ENCODE data around the gene NFATC2. TPM values are rescaled to one million over a fixed set of nuclear protein-coding genes. Genes with fewer than 3 reads are reported as not detected.

The NFATC2 gene
- total RNA-seq, 1 experiment from 2014 or later: 0.07 TPM

- ChIA-PET CTCF (interaction anchor here (0.7 kb wide), 1 partner anchor 178 kb away, joined by 4 read pairs; no protein-coding TSS in a partner anchor), POLR2A (no interaction called here)
- no TSS peak for BruUV-seq (replicated peaks)
- intact Hi-C loops (cut with micrococcal nuclease): no loop called here
- Mint-ChIP-seq H3K4me3 (ENCODE audit: unreplicated experiment) (no peak overlapping the region), H3K27me3 (ENCODE audit: insufficient read depth, unreplicated experiment) (peaks cover 24% of the 10 kb centered on the region), H3K4me1 (ENCODE audit: insufficient read depth, unreplicated experiment) (no peaks in the 10 kb centered on the region), H3K27ac (ENCODE audit: low read depth, unreplicated experiment) (no peak overlapping the region), H3K36me3 (ENCODE audit: insufficient read depth, unreplicated experiment) (no peaks in the 10 kb centered on the region), H3K9me3 (ENCODE audit: unreplicated experiment) (no peaks in the 10 kb centered on the region)
- no peak for TF ChIP-seq CTCF (IDR thresholded peaks at IDR 0.05; ENCODE audit: unreplicated experiment)
- DNase-seq (ENCODE audit: unreplicated experiment): no peak
These were observed 29.9 kb downstream of the NFATC2 start for GRCh38 chr20:51512645-51513044.

- H3K27me3 Mint-ChIP-seq (ENCODE audit: insufficient read depth, unreplicated experiment): peaks cover 24% of the 10 kb centered on the region
- no peaks in the 10 kb centered on the region for H3K4me1 Mint-ChIP-seq (ENCODE audit: insufficient read depth, unreplicated experiment)
- BruUV-seq (replicated peaks): no TSS peak
- ChIA-PET CTCF (interaction anchor here (0.7 kb wide), 1 partner anchor 177 kb away, joined by 4 read pairs; no protein-coding TSS in a partner anchor), POLR2A (interaction anchor here (0.6 kb wide), 1 partner anchor 405 kb away, joined by 4 read pairs; no protein-coding TSS in a partner anchor)
- no peak overlapping the region for H3K27ac Mint-ChIP-seq (ENCODE audit: low read depth, unreplicated experiment)
- no peak for TF ChIP-seq CTCF (IDR thresholded peaks at IDR 0.05; ENCODE audit: unreplicated experiment)
- no peaks in the 10 kb centered on the region for H3K9me3 Mint-ChIP-seq (ENCODE audit: unreplicated experiment)
- DNase-seq (ENCODE audit: unreplicated experiment): no peak
- no peak overlapping the region for H3K4me3 Mint-ChIP-seq (ENCODE audit: unreplicated experiment)
- no peaks in the 10 kb centered on the region for H3K36me3 Mint-ChIP-seq (ENCODE audit: insufficient read depth, unreplicated experiment)
- intact Hi-C loops (cut with micrococcal nuclease): no loop called here
These were observed 30.5 kb downstream of the NFATC2 start for GRCh38 chr20:51511861-51512619.

GRCh38 chr20:51510936-51511605, 31.4 kb downstream of the NFATC2 start:
- Mint-ChIP-seq H3K27ac (ENCODE audit: low read depth, unreplicated experiment) (no peak overlapping the region), H3K4me1 (ENCODE audit: insufficient read depth, unreplicated experiment) (no peaks in the 10 kb centered on the region), H3K27me3 (ENCODE audit: insufficient read depth, unreplicated experiment) (peaks cover 24% of the 10 kb centered on the region), H3K9me3 (ENCODE audit: unreplicated experiment) (no peaks in the 10 kb centered on the region), H3K4me3 (ENCODE audit: unreplicated experiment) (no peak overlapping the region), H3K36me3 (ENCODE audit: insufficient read depth, unreplicated experiment) (no peaks in the 10 kb centered on the region)
- BruUV-seq (replicated peaks): no TSS peak
- TF ChIP-seq CTCF (IDR thresholded peaks at IDR 0.05; ENCODE audit: unreplicated experiment): no peak
- ChIA-PET CTCF (interaction anchor here (0.7 kb wide), 1 partner anchor 10 kb away, joined by 4 read pairs; no protein-coding TSS in a partner anchor), POLR2A (interaction anchor here (0.6 kb wide), 1 partner anchor 404 kb away, joined by 4 read pairs; no protein-coding TSS in a partner anchor)
- intact Hi-C loops (cut with micrococcal nuclease): no loop called here
- no peak for DNase-seq (ENCODE audit: unreplicated experiment)

- BruUV-seq (replicated peaks): no TSS peak
- H3K4me1 Mint-ChIP-seq (ENCODE audit: insufficient read depth, unreplicated experiment): no peaks in the 10 kb centered on the region
- intact Hi-C loops (cut with micrococcal nuclease): no loop called here
- H3K36me3 Mint-ChIP-seq (ENCODE audit: insufficient read depth, unreplicated experiment): no peaks in the 10 kb centered on the region
- H3K27me3 Mint-ChIP-seq (ENCODE audit: insufficient read depth, unreplicated experiment): peaks cover 24% of the 10 kb centered on the region
- CTCF ChIA-PET: interaction anchor here (0.6 kb wide), 1 partner anchor 525 kb away, joined by 3 read pairs; no protein-coding TSS in a partner anchor
- H3K27ac Mint-ChIP-seq (ENCODE audit: low read depth, unreplicated experiment): no peak overlapping the region
- POLR2A ChIA-PET: no interaction called here
- no peak overlapping the region for H3K4me3 Mint-ChIP-seq (ENCODE audit: unreplicated experiment)
- TF ChIP-seq CTCF (IDR thresholded peaks at IDR 0.05; ENCODE audit: unreplicated experiment): no peak
- no peak for DNase-seq (ENCODE audit: unreplicated experiment)
- H3K9me3 Mint-ChIP-seq (ENCODE audit: unreplicated experiment): no peaks in the 10 kb centered on the region
These were observed 32.4 kb downstream of the NFATC2 start for GRCh38 chr20:51510169-51510568.
